Left kidney (tissue), 8 donors: Measurements from ENCODE around the gene C10orf143. TPM values are rescaled to one million over a fixed set of nuclear protein-coding genes. Genes with fewer than 3 reads are reported as not detected.
"Not testable (repeated sequence)": the region's sequence is repeated elsewhere in the genome, so short reads cannot be mapped to it uniquely, and the experiment has no call there.

ENCODE experiments used
- DNase-seq: peaks from one replicate; pipeline ENCODE4 v3.0.0-alpha.2; 2013
- long read RNA-seq, 8 donors: transcript quantifications; one replicate each; lab custom pipeline, GENCODE V29; 2026
- polyA plus RNA-seq: library from polyadenylated mRNA; unstranded; fragments of 120-200 nt; gene quantifications from one replicate; pipeline ENCODE4 v1.2.1, GENCODE V29; 2013; ENCODE audit not compliant: insufficient read length

Gene C10orf143
- 6.6 TPM for polyA plus RNA-seq
- long read RNA-seq, donor 1, partial matches to known transcripts: 0 of 1 reads
- long read RNA-seq, donor 1, other reads (novel, unspliced or antisense): 0 of 1 reads
- long read RNA-seq, donor 2, partial matches to known transcripts: 0 of 2 reads
- long read RNA-seq, donor 2, other reads (novel, unspliced or antisense): 0 of 2 reads
- long read RNA-seq, donor 3, partial matches to known transcripts: 0 of 2 reads
- long read RNA-seq, donor 3, other reads (novel, unspliced or antisense): 0 of 2 reads
- long read RNA-seq, donor 4: 0 reads
- long read RNA-seq, donor 5, partial matches to known transcripts: 0 of 3 reads
- long read RNA-seq, donor 5, other reads (novel, unspliced or antisense): 0 of 3 reads
- long read RNA-seq, donor 6, partial matches to known transcripts: 0 of 1 reads
- long read RNA-seq, donor 6, other reads (novel, unspliced or antisense): 0 of 1 reads
- long read RNA-seq, donor 7, partial matches to known transcripts: 0 of 3 reads
- long read RNA-seq, donor 7, other reads (novel, unspliced or antisense): 0 of 3 reads
- long read RNA-seq, donor 8: 0 reads

DNA sequence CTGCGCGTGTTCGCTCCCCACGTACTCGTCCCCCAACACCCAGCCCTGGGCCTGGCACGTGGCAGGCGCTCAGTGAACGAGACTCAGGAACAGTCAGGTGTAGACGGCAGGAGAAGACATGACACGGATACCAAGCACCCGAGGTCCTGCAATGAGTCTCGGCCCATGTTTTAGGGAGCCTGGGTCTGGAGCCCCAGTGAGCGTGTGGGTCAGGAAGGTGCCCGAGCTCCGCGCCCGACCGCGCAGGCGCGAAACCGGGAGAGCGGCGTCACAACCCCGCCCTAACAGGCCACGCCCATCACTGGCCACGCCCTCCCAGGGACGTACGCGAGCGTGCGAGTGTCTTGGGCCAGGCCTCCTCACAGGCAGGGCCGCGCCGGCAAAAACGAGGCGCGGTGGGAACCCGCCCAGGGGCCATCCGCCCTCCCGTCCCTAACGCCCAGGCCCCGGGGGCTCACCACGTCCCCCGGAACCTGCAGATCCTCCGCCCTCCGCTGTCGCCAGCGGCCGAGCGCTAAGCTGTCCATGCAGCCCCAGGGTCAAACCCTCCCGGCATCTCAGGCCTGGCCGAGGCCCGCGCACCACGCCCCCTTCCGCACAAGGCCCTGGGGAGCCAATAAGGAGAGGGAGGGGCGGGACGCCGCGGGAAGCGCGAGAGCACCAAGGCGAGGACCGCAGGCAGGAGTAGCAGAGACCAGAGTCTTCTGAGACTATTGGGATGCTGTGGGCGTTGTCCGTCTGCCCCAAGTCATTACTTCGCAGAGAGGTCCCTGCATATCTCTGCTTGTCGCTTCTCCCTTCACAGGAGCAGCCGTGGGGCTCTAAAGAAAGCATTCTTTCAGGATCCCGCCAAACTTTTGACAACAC, at the start of gene C10orf143:
Gene C10orf143, minus strand, starts transcription at position 585 of the 867 bp plus-strand sequence. Its CDS starts 58 bp downstream, at position 527.
- peak; percentile 97 for DNase-seq

DNA sequence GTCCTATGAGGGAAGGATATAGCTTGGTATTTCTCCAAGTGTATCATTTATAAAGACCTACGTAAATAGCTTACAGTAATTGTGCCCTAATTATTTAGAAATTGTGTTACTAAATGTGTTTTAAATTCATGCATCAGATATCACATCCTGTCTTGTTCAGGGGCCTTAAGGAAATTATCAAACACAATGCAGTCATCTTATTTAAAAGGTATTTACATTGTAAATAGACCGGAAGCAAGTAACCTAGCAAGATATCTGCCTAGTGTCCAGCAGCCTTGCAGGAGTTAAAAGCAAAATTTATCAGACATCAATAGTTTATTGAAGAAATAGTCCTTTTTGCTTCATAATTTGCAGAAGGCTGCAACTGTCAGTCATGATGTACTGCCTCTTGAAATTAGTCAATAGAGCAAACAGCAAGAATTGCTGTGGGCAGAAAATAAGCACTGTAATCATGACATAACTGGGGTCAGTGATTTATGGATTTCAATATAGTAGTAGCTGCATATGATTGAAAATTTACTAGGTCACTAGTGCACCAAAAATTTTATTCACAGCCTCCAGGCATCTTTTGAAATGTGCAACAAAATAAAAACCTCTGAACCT, 48.7 kb upstream of the C10orf143 start:
- DNase-seq: no peak

DNA sequence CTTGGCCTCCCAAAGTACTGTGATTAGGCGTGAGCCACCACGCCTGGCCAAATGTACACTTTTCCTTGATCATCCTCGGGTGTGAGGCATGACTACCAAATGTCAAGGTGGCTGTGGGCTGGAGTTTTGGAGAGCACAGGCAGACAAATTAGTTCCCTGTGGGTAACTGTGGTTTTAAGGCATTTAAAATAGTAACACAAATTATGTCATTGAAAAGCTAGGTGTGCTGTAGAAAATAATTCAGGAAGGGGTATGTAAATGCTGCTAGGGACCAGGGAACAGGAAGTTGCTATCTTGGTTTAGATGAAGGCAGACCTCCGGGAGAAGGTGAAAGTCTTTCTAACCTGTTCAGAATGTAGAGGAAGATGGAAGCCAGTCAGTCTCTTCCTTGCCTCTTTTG, 35.4 kb upstream of the C10orf143 start:
- no peak for DNase-seq

DNA sequence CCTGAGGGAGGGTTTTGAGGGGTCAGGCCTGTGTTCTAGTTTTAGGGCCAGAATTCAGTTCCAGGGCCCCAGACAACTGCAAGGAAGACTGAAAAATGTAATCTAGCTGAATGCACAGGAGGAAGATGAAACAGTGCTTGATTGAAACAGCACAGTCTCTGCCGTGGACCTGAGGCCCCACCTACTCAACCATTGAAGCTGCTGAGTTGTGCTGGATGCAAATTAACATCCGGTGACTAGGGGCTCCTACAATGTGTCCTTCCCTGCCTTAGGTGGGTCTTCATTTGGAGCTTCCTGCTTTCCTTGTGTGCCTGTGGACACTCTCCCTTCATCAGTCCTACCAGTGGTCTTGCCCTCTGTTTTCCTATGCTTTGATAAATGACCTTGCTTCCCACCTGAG, 31.2 kb upstream of the C10orf143 start:
- DNase-seq: no peak

DNA sequence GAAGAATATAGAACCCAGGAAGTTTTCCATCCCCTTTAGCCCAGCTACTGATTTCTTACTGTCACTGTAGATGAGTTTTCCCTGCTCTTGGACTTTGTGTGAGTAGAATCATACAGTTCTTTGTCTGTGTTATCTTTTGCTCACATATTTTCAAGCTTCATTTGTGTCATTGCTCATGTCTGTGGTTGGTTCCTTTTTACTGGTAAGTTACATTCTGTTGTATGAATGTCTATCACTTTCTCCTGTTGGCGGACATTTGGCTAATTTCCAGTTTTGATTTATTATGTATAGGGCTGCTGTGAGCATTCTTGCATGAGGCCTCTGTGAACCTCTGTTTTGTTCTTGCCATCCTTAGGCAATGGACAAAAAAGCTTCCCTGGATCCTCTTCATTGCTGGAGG, 30.8 kb upstream of the C10orf143 start:
- DNase-seq: no peak

DNA sequence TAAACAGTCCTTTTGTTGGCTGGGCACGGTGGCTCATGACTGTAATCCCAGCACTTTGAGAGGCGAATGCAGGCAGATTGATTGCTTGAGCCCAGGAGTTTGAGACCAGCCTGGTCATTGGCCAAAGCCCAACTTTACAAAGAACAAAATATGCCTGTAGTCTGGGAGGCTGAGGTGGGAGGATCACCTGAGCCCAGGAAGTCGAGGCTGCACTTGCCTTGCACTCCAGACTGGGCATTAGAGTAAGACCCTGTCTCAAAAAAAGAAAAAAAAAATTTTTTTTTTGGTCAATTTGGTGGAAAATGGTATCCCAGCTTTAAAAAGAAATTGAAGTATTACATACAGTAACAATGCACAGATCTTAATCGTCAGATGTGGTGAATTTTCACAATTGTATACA, 30.4 kb upstream of the C10orf143 start:
- no peak for DNase-seq

DNA sequence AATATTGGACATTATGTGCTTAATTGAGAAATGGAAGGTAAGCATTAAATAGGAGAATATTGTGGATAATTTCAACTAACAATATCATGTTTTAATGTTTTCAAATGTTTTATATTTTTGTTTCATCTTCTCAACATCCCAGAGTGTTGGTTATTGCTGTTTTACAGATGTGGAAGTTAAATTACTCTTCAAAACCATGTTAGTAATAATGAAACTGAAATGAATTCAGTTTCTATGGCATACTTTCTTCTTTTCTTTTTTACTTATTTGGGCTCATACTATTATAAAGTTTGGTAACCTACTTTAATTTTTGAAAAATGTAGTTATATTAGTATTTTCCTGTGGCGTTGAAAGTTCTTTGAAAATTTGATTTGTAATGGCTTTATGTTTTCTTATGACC, 29.8 kb upstream of the C10orf143 start:
- no peak for DNase-seq

DNA sequence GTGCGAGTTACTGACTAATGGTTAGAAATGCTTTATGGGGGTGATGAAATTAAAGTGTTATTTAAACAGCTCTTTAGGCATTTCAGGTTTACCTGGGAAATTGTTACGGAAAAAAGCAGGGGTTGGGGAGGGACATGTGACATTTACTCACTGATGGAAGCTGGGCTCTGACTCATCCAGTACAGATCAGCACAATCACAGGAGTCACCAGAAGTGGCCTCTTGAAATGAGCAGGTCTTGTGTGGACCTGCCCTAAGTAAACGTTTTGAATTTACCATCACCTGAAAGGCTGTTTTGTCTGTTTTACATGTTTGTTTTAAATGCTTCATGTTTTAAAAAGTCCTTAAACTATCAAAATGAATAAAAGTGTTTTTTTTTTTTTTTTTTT, 27.8 kb upstream of the C10orf143 start:
- DNase-seq: no peak

DNA sequence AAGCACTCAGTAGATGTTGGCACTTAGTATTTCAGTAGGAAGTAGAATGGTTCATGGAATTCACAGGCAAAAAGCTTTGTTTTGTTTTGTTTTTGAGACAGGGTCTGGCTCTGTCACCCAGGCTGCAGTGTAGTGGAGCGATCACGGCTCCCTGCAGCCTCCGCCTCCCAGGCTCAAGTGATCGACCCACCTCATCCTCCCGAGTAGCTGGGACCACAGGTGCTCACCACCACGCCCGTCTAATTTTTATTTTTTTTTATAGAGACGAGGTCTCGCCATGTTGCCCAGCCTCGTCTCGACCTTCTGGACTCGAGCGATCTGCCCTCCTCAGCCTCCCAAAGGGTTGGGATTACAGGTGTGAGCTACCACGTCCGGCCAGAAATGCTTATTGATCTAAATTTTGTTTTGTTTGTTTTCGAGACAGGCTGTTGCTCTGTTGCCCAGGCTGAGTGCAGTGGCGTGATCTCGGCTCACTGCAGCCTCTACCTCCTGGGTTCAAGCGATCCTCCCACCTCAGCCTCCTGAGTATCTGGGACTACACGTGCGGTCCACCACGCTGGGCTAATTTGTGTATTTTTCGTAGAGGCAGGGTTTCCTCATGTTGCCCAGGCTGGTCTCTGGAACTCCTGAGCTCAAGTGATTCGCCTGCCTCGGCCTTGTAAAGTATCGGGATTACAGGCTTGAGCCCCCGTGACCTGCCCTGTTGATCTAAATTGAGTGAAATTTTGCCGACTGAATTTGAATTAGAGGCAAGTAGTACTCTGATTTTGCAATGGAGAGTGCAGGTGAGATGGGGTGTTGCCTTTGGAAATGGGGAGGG, 27.2 kb upstream of the C10orf143 start:
- DNase-seq: no peak

DNA sequence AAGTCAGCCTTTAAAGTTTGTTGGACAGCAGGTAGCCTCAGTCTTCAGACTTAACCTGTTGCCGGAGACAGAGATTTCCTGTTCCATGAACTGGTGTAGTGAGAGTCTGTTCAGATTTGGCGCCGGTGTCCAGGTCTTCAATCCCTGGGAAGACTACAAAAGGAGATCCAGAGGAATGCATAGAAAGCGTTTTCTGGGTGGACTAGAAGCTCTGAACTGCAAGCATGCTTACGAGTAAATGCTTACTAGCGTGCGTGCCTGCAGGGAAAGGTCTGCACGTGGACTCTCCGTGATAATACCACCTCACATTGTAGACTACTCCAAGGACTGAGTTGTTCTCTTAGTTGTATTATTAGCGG, 26.4 kb upstream of the C10orf143 start:
- DNase-seq: no peak

DNA sequence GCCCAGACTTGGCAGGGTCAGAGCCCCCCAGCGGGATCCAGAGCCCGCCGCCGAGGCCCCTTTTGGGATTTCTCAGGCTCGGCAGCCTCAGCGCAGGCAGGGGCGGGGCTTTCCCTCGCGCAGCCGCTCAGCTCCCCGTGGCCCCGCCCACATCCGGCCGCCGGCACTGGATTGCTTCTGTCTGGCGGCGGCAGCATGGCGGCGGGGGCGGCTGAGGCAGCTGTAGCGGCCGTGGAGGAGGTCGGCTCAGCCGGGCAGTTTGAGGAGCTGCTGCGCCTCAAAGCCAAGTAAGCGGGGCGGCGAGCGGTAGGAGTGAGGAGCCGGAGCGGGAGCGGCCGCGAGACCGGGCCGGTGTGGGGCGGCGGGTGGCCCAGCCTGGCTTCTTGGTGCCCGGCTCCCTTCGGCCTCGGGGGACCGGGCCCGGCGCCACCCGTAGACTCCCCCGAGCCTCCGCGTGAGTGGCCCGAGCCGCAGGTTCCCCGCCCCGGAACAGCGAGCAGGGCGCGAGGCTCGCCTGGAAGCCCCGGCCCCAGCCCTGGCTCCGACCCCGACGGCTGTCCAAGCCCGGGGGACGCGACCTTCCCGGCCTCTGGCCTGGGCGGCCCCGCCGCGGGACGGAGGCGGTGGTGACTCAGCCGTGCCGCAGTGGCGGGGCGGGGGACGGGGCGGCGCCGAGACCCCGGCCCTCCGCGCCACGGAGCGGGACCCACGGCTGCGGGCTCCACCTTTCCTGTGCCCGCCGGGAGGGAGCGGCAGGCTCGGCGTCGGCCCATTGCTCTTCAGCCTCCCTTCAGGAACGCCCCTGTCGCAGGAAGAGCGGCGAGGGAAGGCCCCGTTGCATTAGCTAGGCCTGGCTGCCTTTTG, 25.8 kb upstream of the C10orf143 start, which contains the start of gene GLRX3:
Gene GLRX3, plus strand, starts transcription at position 166 of the 864 bp plus-strand sequence. Its CDS starts 30 bp downstream, at position 196.
- DNase-seq: peak; percentile 89

DNA sequence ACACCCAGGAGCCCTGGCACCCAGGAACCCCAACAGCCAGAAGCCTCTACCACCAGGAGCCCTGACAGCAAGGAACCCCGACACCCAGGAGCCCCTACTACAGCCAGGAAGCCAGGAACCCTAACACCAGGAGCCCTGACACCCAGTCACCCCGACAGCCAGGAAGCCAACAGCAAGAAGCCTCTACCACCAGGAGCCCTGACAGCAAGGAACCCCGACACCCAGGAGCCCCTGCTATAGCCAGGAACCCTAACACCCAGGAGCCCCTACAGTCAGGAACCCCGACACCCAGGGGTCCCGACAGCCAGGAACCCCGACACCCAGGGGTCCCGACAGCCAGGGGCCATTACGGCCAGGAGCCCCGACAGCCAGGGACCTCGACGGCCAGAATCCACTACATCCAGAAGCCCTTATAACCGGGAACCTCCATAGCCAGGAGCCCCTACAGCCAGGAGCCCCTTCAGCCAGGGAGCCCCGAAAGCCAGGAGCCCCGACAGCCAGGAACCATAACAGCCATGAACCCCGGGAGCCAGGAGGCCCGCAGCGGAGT, 25.1 kb upstream of the C10orf143 start:
- no peak for DNase-seq

DNA sequence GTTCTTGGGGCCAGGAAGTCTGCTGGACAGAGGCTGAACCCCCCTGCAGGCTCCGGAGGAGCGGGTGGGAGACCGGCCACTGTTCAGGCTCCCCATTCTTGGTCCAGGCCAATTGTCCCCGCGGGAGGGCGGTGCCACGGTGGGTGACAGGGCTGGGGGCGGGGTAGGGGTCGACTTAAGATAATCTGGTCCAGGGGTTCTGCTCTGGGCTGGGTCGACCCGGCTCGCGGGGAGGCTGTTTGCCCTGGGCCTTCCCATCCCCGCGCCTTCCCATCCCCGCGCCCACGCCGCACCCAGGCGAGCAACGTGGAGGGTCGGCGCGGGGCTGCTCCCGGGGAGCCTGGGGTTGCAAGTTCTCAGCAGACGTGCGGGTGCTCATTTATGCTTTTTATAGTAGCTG, 18.3 kb upstream of the C10orf143 start:
- DNase-seq: no peak

DNA sequence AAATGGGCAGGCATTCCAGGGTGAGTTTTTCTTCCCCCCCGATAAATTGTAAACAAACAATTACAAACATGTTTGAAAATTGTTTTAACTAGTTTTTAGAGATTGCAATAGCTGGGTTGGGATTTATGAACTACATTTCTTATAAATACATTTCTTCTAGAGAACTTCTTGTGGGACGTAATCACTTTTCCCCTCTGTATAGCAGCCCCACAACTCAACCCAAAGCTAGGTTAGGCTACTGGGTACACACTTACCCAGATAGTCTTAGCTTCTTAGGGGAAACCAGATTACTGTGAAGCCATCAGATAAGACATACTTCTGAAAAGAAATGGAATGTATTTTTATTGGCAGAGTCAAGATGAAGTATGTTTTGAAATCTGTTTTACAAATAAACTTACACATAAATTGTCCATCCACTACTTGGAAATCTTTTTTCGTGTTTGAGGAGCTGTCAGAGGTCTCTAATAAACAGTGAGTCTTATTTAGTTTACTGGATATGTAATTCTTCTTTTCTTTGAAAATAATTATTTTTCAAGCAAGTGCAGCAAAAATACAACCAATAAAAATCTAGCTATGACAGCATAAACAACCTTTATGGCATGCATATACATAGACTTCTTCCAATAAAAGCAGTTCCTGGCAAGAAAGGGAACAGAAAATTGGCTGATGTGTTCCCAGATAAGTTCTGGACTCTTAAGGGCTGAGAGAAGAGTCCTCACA, 17.6 kb upstream of the C10orf143 start:
- DNase-seq: no peak

DNA sequence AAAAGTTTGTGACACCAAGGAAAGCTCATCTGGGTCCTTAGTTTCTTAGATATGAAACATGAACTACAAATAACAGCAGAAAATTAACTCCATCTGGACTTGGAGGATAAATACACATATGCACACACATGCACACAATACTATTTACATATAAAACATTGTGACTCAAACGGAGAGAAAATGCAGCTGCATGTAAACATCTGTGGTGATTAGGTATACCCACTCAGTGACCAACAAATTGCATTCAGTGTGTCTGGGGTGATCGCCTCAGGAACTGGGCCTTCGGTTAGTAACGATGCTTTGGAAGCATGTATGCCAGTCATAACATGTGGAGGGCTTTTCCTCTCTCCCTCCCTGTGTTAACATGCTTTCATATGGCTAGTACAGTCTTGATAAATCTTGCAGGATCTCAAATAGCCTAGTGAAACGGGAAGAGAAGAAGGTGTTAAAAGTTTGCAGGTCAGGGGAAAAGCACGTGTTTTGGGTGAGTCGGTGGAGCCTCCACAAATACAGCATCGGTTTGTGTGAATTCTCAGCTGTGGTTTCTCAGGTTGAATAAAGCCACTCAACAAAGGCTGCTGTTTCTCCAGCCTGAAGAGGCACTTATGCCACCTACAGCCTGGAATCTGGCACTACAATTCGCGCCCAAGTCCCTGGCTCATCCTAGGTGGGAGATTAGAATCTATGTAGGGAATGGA, 16.9 kb upstream of the C10orf143 start:
- peak; percentile 77 for DNase-seq

DNA sequence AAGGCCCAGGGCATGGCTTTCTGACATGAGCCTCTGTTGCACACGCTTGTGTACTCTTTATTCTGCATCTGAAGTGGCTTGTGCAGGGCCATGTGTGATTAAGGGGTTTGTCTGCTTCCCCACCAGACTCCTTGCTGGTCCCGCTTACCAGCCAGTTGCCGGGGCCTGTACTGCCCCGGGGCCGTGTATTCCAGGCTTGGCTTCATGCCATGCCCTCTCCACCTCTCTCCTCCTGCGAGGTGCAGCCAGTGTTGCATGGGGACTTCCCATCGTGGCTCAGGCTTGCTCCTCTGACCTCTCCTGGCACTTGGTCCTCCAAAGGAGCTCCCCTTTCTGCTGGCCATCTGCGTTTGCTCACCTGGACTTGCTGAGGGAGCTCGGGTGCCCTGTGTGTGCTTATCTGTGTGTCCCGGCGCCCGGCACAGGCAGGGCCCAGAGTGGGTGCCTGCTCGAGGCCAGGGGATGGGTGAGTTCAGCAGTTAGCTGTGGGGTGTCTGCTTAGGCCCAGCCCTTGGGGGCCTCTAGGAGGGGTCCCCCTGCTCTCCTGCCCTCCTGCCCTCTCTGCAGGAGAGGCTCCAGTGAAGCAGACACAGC, 11.0 kb upstream of the C10orf143 start:
- no peak for DNase-seq

DNA sequence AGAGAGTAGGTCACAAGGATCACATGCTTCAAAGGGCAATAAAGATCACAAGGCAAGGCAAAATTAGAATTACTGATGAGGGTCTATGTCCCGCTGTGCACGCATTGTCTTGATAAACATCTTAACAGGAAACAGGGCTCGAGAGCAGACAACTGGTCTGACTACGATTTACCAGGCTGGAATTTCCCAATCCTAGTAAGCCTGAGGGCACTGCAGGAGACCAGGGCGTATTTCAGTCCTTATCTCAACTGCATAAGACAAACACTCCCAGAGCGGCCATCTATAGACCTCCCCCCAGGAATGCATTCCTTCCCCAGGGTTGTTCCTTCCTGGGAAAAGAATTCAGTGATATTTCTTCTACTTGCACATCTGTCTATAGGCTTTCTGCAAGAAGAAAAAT, 6.9 kb upstream of the C10orf143 start:
- DNase-seq: not testable (repeated sequence)

DNA sequence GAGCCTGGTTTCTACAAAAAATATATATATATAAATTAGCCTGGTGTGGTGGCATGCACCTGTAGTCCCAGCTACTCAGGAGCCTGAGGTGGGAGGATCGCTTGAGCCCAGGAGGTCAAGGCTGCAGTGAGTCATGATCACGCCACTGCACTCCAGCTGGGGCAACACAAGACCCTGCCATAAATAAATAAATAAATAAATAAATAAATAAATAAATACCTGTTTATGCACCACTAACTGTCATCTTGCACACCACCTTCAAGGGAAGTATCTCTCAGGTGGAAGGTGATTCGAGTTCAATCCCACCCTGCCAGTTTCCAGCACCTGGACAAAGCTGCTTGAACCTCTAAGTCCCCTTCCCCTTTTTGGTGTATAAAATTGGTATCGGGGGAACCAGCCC, 6.3 kb upstream of the C10orf143 start:
- not testable (repeated sequence) for DNase-seq
